Mammary epithelial cell (primary cell): ENCODE results near the gene TIFAB.

Source experiments
- EZH2 ChIP-seq: IDR thresholded peaks from 2 replicates; pipeline ENCODE4 v1.6.1; 2012; ENCODE audit warnings: low read length, inconsistent platforms, borderline replicate concordance
- TF ChIP-seq, protein P1 (sequence below), 2 donors: IDR thresholded peaks in 1 of 2; conservative IDR thresholded peaks in 1 of 2; 2 replicates each; pipeline ENCODE4 v1.5.1; 2011 to 2012; ENCODE audit warnings: inconsistent platforms in 2 of 2, low read length in 2 of 2, mild to moderate bottlenecking in 2 of 2, control low read depth in 1 of 2, low read depth in 1 of 2; ENCODE audit not compliant: insufficient read depth in 1 of 2; ENCODE audit errors: extremely low read depth in 1 of 2

DNA sequence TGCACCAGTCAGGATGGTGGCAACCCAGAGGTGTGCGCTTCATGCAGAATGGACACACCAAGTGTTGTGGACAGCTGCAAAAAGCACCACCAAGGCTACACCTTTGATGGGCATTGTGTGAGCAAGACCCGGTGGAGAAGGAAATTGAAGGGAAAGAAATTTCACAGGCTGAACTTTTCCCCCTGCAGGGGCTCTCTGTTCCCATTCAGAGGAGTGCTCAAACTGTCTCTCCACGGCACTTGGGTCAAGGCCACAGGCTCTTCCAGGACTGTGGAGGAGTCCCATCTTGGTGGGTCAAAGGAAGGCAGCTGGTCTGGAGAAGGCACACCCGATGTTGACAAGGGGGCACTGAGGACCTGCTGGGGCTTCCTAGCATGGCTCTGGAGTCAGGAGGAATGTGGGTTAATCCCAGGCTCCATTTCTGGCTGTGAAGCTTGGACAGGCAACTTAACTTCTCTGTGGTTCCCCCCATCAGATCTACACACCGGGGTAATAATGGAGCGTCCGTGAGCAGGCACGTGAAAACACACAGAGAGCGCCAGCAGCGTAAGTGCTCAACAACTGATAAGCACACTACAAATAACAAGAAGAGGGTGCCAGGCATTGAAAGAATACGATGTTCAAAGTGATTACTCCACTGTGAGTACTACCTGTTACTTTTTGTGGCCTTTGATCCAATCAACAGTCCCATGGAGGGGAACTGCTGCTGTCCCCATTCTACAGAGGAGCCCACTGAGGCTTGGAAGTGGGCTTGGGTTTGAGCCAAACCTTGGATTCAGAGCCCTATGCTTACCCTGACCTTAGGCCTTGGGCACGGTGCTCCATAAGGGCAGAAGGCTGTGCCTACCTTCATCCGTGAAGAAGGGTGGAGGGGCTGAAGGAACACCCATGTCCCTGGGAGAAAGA, 34.2 kb upstream of the TIFAB start:
- TF ChIP-seq, protein P1, sequence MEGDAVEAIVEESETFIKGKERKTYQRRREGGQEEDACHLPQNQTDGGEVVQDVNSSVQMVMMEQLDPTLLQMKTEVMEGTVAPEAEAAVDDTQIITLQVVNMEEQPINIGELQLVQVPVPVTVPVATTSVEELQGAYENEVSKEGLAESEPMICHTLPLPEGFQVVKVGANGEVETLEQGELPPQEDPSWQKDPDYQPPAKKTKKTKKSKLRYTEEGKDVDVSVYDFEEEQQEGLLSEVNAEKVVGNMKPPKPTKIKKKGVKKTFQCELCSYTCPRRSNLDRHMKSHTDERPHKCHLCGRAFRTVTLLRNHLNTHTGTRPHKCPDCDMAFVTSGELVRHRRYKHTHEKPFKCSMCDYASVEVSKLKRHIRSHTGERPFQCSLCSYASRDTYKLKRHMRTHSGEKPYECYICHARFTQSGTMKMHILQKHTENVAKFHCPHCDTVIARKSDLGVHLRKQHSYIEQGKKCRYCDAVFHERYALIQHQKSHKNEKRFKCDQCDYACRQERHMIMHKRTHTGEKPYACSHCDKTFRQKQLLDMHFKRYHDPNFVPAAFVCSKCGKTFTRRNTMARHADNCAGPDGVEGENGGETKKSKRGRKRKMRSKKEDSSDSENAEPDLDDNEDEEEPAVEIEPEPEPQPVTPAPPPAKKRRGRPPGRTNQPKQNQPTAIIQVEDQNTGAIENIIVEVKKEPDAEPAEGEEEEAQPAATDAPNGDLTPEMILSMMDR (conservative IDR thresholded peaks at IDR 0.05 in 1 of 2, IDR thresholded peaks at IDR 0.05 in 1 of 2; ENCODE audit: extremely low read depth in 1 of 2, insufficient read depth in 1 of 2, low read depth in 1 of 2, low read length in 2 of 2): no peak
- no peak for TF ChIP-seq EZH2
